Esophagus squamous epithelium (tissue), 5 donors: Measurements from ENCODE around the gene PRR35. TPM values are rescaled to one million over a fixed set of nuclear protein-coding genes. Genes with fewer than 3 reads are reported as not detected.

Source experiments
- DNase-seq: peaks from one replicate; lab custom pipeline; 2025; lab: John Stamatoyannopoulos, UW
- H3K27ac ChIP-seq, 4 donors: fragments of 200-600 bp; sonication (generic); one replicate each; pipeline ENCODE4 v1.5.1; 2016 to 2019; ENCODE audit warnings: mild to moderate bottlenecking in 1 of 4
- H3K27me3 ChIP-seq, 4 donors: fragments of 200-600 bp; sonication (generic); 1 replicate in 3 of 4; 2 replicates in 1 of 4; pipeline versions ENCODE4 v1.5.1 to v1.6.0; 2017 to 2021; ENCODE audit warnings: antibody characterized with exemption in 1 of 4
- H3K36me3 ChIP-seq, 3 donors: fragments of 200-600 bp; sonication (generic); one replicate each; pipeline ENCODE4 v1.5.1; 2016 to 2019
- H3K4me1 ChIP-seq, 3 donors: fragments of 200-600 bp; sonication (generic); one replicate each; pipeline ENCODE4 v1.5.1; 2017 to 2019
- H3K4me3 ChIP-seq, 4 donors: fragments of 200-600 bp; sonication (generic); 1 replicate in 3 of 4; 2 replicates in 1 of 4; pipeline ENCODE4 v1.5.1; 2016 to 2019; ENCODE audit warnings: mild to moderate bottlenecking in 2 of 4, moderate library complexity in 1 of 4
- H3K9me3 ChIP-seq, 3 donors: fragments of 200-600 bp; sonication (generic); one replicate each; pipeline ENCODE4 v1.5.1; 2016 to 2019
- CTCF ChIP-seq, 6 experiments: fragments of 450-650 bp in 4 of 6; fragments of 200-600 bp in 2 of 6; sonication (generic) in 2 of 6; IDR thresholded peaks; one replicate each; pipeline ENCODE4 v1.5.1; 2016 to 2019; ENCODE audit warnings: antibody characterized with exemption in 6 of 6, mild to moderate bottlenecking in 4 of 6, moderate library complexity in 4 of 6
- POLR2A ChIP-seq, 4 donors: fragments of 450-650 bp; IDR thresholded peaks; one replicate each; pipeline ENCODE4 v1.6.1; 2017; ENCODE audit warnings: antibody characterized with exemption in 4 of 4, mild to moderate bottlenecking in 4 of 4, moderate library complexity in 3 of 4
- WGBS, 2 donors: methylation state at CpG; one replicate each; pipeline ENCODE4 v1.1.5; 2018; 5-methylcytosine and 5-hydroxymethylcytosine counted together
- intact Hi-C: fragments of 100-400 bp; cut with DNase I; formaldehyde crosslinking; loops from one replicate; pipeline ENCODE4 v1.15.0; 2022
- total RNA-seq, 4 donors: library from RNA; depleted of rRNA; stranded (reverse); fragments of >200 nt; gene quantifications; one replicate each; pipeline ENCODE4 v1.1.0, GENCODE V29; 2016
- donor health status: DM: yes; HTN: yes; CAD: no.

PRR35 gene
- total RNA-seq, 4 donors from 2014 or later: not detected

GRCh38 chr16:543301-544164 lies 16.7 kb upstream of the PRR35 start:
- Histone ChIP-seq H3K36me3 (peaks cover 0 to 96% (median 3%) of the 10 kb centered on the region in 3 donors), H3K27ac (no peak overlapping the region), H3K9me3 (no peaks in the 10 kb centered on the region), H3K27me3 (no peaks in the 10 kb centered on the region), H3K4me3 (no peak overlapping the region), H3K4me1 (peaks cover 0 to 19% (median 0%) of the 10 kb centered on the region in 3 donors)
- intact Hi-C loops: no loop called here
- TF ChIP-seq POLR2A (IDR thresholded peaks at IDR 0.05) (no peak), CTCF (IDR thresholded peaks at IDR 0.05) (no peak)
- no peak for DNase-seq
- 83% methylated on average over 6 of the region's 51 CpGs; no CpG with 5 or more reads in 1 of the 2 donors for WGBS, 2 donors

GRCh38 chr16:544517-544916 lies 15.7 kb upstream of the PRR35 start:
- H3K27me3 ChIP-seq: no peaks in the 10 kb centered on the region
- intact Hi-C loops: no loop called here
- no peaks in the 10 kb centered on the region for H3K9me3 ChIP-seq
- peaks cover 0 to 19% (median 0%) of the 10 kb centered on the region in 3 donors for H3K4me1 ChIP-seq
- no peak for DNase-seq
- H3K27ac ChIP-seq: no peak overlapping the region
- peaks cover under 1 to 96% (median 3%) of the 10 kb centered on the region in 3 donors for H3K36me3 ChIP-seq
- TF ChIP-seq CTCF (IDR thresholded peaks at IDR 0.05): no peak
- TF ChIP-seq POLR2A (IDR thresholded peaks at IDR 0.05): no peak
- WGBS, 2 donors: 80 to 90% methylated on average over 4 to 31 of the region's 46 CpGs
- H3K4me3 ChIP-seq: no peak overlapping the region

- H3K9me3 ChIP-seq: no peaks in the 10 kb centered on the region
- WGBS, 2 donors: 40 to 80% methylated on average over 2 to 11 of the region's 60 CpGs
- intact Hi-C loops: no loop called here
- H3K36me3 ChIP-seq: peaks cover 8 to 94% (median 16%) of the 10 kb centered on the region in 3 donors
- TF ChIP-seq POLR2A (IDR thresholded peaks at IDR 0.05) (no peak), CTCF (IDR thresholded peaks at IDR 0.05) (peak in 5 of 6 experiments; percentile 43 to 66 (median 57))
- peaks cover 0 to 19% (median 0%) of the 10 kb centered on the region in 3 donors for H3K4me1 ChIP-seq
- DNase-seq: no peak
- peak overlapping the region in 2 of 4 donors; percentile 26 to 29 for H3K4me3 ChIP-seq
- H3K27me3 ChIP-seq: no peaks in the 10 kb centered on the region
- no peak overlapping the region for H3K27ac ChIP-seq
These were observed 13.1 kb upstream of the PRR35 start for GRCh38 chr16:546909-547770.

- 100% methylated on average over 2 of the region's 21 CpGs; no CpG with 5 or more reads in 1 of the 2 donors for WGBS, 2 donors
- TF ChIP-seq POLR2A (IDR thresholded peaks at IDR 0.05): no peak
- no peak for TF ChIP-seq CTCF (IDR thresholded peaks at IDR 0.05)
- DNase-seq: no peak
These were observed 11.6 kb upstream of the PRR35 start for GRCh38 chr16:548586-548985.

More at GRCh38 chr16:548586-548985, 11.6 kb upstream of the PRR35 start:
- no peaks in the 10 kb centered on the region for H3K9me3 ChIP-seq
- intact Hi-C loops: no loop called here
- no peaks in the 10 kb centered on the region for H3K27me3 ChIP-seq
- no peak overlapping the region for H3K27ac ChIP-seq
- H3K4me1 ChIP-seq: peaks cover 0 to 19% (median 0%) of the 10 kb centered on the region in 3 donors
- H3K36me3 ChIP-seq: peaks cover 15 to 94% (median 22%) of the 10 kb centered on the region in 3 donors
- no peak overlapping the region for H3K4me3 ChIP-seq
